Pericardium fibroblast (primary cell): ENCODE measurements around the gene MXRA8. TPM values are rescaled to one million over a fixed set of nuclear protein-coding genes. Genes with fewer than 3 reads are reported as not detected.

Experiments used
- total RNA-seq: library from RNA; depleted of rRNA; stranded (reverse); fragments of >200 nt; gene quantifications from 2 replicates; pipeline ENCODE4 v1.2.3, GENCODE V29; 2015

Gene MXRA8, protein sequence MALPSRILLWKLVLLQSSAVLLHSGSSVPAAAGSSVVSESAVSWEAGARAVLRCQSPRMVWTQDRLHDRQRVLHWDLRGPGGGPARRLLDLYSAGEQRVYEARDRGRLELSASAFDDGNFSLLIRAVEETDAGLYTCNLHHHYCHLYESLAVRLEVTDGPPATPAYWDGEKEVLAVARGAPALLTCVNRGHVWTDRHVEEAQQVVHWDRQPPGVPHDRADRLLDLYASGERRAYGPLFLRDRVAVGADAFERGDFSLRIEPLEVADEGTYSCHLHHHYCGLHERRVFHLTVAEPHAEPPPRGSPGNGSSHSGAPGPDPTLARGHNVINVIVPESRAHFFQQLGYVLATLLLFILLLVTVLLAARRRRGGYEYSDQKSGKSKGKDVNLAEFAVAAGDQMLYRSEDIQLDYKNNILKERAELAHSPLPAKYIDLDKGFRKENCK
- 368 and 672 TPM in 2 replicates for total RNA-seq

DNA sequence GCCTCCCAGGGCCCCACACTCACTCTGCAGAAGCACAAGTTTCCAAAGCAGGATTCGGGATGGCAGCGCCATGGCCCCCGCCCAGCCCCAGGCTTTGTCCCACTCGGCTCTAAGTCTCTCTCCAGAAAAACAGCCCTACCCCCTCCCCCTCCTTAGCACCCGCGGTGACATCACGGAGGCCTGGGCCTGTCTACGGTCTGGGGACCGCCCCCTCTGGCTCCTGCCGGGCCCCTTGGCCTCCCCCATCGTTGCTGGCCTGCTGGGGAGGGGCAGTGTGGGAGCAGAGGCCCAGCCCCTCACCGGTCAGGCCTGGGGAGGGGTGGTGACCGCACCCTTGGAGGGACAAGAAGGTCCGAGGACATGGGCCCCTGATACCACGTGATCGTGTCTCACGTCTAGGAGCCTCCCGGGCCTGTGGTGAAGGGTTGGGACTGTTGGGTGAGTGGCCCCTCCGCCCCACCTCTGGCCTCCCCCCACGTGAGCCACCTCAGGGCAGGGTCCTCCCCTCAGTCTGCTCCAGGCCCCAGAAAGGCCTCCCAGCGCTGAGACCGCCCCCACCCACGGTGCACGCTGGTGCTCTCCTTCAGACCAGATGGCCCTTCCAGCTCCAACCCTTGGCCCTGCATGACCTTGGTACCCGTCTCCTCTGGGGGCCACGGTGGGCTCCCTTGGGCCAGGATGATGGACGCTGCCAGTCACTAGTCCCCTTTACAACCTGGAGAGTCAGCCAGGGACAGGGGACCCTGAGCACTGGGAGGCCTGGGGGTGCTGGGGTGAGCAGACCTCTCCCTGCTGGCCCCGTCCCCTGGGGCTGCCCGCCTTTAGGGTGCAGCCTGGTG lies at the start of gene MXRA8:
MXRA8 (minus strand) TSS at position 123 of the 839 bp plus-strand sequence; CDS start at position 72, 51 bp downstream.

DNA sequence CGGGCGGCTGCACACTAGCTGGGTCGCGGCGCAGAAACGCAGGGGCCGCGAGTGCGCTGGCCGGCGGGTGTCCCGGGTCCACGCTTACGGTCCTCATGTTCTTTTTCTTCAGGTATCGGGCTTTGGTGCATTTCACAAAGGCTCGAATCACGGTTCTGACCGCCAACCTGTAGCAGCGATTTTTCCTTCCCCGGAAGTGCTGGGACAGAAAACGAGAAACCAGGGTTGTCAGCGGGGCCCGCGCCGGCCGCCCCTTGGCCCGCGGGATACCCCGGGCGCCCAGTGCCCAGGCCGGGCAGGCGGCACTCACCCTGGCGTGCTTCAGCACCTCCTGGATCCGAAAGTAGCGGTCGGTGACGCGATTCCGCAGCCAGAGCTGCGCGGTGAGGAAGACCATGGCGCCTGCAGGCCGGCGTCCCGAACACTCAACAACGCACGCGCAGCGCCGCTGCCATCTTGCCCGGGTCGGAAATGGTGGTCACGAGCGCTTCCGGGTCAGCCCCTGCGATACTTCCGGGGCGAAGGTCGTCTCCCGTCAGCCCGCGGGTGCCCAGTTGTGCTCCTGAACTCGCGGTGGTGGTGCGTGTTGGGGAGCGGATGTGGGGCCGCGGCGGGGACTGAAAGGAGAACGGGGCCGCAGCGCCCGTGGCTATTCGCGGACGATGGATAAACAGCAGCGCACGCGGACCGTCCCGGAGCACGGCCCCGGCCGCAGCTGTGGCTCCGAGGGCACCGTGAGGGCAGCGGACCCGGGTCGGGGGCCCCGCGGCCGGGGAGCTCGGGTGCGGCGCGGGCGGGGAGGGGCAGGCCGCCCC lies 48.7 kb upstream of the MXRA8 start, which contains the start of gene MRPL20:
MRPL20 (minus strand) TSS at position 473 of the 815 bp plus-strand sequence; CDS start at position 397, 76 bp downstream.

GRCh38 chr1:1399187-1399871 lies 41.0 kb upstream of the MXRA8 start, which contains the start of gene CCNL2:
CCNL2 (minus strand) TSS chr1:1399335; CDS start chr1:1399306, 29 bp downstream.

GRCh38 chr1:1374929-1375662 lies 16.7 kb upstream of the MXRA8 start, which contains the start of gene AURKAIP1:
AURKAIP1 (minus strand) TSS chr1:1375207; CDS start chr1:1374756, 451 bp downstream.

GRCh38 chr1:1349256-1350012 lies 8.9 kb downstream of the MXRA8 start, which contains the start of gene DVL1:
DVL1 (minus strand) TSS chr1:1349418; CDS start chr1:1349065, 353 bp downstream.

GRCh38 chr1:1331068-1331965 lies 27.0 kb downstream of the MXRA8 start, which contains the start of gene TAS1R3:
TAS1R3 (plus strand) TSS chr1:1331280; CDS start chr1:1331346, 66 bp downstream.

GRCh38 chr1:1324524-1325287 lies 33.6 kb downstream of the MXRA8 start, which contains the start of the genes CPTP and INTS11:
CPTP (plus strand) TSS chr1:1324802; CDS start chr1:1326911, 2,109 bp downstream.
INTS11 (minus strand) TSS chr1:1324660; CDS start chr1:1324608, 52 bp downstream.

DNA sequence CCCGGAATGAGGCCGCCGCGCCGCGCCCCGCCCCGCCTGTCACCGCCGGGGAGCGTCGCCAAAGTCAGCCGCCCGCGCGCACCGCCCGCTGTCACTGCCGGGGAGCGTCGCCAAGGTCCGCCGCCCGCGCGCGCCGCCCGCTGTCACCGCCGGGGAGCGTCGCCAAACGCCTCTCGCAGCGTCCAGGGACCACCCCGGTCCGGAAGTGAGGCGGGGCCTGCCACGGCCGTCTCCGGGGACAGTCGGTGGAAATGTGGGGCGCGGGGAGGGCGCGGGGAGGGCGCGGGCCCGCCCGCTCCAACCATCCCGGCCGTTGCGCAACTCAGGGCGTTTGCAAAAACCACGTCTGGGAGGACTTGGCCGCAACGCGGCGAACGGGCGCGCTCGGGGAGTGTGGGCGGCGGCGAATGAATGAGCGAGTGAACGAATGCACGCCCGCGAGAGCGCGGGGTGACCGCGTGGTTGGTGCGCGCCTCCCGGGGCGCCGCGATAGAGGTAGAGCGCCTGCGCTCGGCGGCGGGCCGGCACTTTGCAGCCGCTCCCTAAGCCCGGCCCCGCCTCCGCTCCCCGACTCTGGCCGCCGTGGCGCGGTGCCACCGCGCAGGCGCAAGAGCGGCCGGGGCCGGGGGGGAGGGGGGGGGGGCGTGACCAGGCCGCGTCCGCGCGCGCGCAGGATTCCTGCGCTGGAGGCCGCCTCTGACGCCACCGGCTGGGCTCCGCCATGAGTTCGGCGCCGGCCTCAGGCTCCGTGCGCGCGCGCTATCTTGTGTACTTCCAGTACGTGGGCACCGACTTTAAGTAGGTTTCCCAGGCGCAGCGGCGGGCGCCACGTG lies 50.2 kb downstream of the MXRA8 start, which contains the start of the genes ACAP3 and PUSL1:
ACAP3 (minus strand) TSS at position 8 of the 833 bp plus-strand sequence. CDS start 115 bp downstream, outside the sequence.
PUSL1 (plus strand) TSS at position 675 of the 833 bp plus-strand sequence; CDS start at position 722, 47 bp downstream.

Other genes starting within 250 kb of the MXRA8 start
- gene C1orf159, start 242.5 kb downstream of the MXRA8 start, total RNA-seq: 6.9 and 13.7 TPM in 2 replicates
- not detected in 2 replicates for gene TTLL10, start 184.7 kb downstream of the MXRA8 start, total RNA-seq
- not detected in 2 replicates for gene TNFRSF18, start 152.0 kb downstream of the MXRA8 start, total RNA-seq
- not detected in 2 replicates for gene TNFRSF4, start 144.4 kb downstream of the MXRA8 start, total RNA-seq
- gene SDF4, start 126.6 kb downstream of the MXRA8 start, total RNA-seq: 162 and 228 TPM in 2 replicates
- 34.2 and 34.5 TPM in 2 replicates for gene B3GALT6, start 126.3 kb downstream of the MXRA8 start, total RNA-seq
- 0.26 and 3.9 TPM in 2 replicates for gene C1QTNF12, start 111.8 kb downstream of the MXRA8 start, total RNA-seq
- gene UBE2J2, start 84.7 kb downstream of the MXRA8 start, total RNA-seq: 25.6 and 36.6 TPM in 2 replicates
- gene SCNN1D, start 78.1 kb downstream of the MXRA8 start, total RNA-seq: 0.82 and 5.0 TPM in 2 replicates
- 28.4 and 41.5 TPM in 2 replicates for gene ACAP3, start 50.6 kb downstream of the MXRA8 start, total RNA-seq
- gene PUSL1, start 50.0 kb downstream of the MXRA8 start, total RNA-seq: 36.8 and 39.9 TPM in 2 replicates
- gene INTS11, start 33.9 kb downstream of the MXRA8 start, total RNA-seq: 66.6 and 67.9 TPM in 2 replicates
- gene CPTP, start 33.8 kb downstream of the MXRA8 start, total RNA-seq: 28.4 and 40.4 TPM in 2 replicates
- gene TAS1R3, start 27.3 kb downstream of the MXRA8 start, total RNA-seq: 0.35 TPM in 1 of 2 replicates, not detected in the other
- gene DVL1, start 9.1 kb downstream of the MXRA8 start, total RNA-seq: 48.9 and 51.7 TPM in 2 replicates
- 101 and 136 TPM in 2 replicates for gene AURKAIP1, start 16.7 kb upstream of the MXRA8 start, total RNA-seq
- gene CCNL2, start 40.8 kb upstream of the MXRA8 start, total RNA-seq: 92.3 and 98.2 TPM in 2 replicates
- 102 and 107 TPM in 2 replicates for gene MRPL20, start 48.7 kb upstream of the MXRA8 start, total RNA-seq
- gene ANKRD65, start 62.7 kb upstream of the MXRA8 start, total RNA-seq: 0.35 and 2.9 TPM in 2 replicates
- 12.3 and 18.0 TPM in 2 replicates for gene VWA1, start 77.1 kb upstream of the MXRA8 start, total RNA-seq
- under 0.01 TPM in 1 of 2 replicates, not detected in the other for gene ATAD3C, start 91.1 kb upstream of the MXRA8 start, total RNA-seq
- gene ATAD3B, start 113.2 kb upstream of the MXRA8 start, total RNA-seq: 8.0 and 27.4 TPM in 2 replicates
- 23.4 and 27.7 TPM in 2 replicates for gene ATAD3A, start 153.6 kb upstream of the MXRA8 start, total RNA-seq
- 4.1 and 6.1 TPM in 2 replicates for gene TMEM240, start 182.1 kb upstream of the MXRA8 start, total RNA-seq
- gene SSU72, start 216.3 kb upstream of the MXRA8 start, total RNA-seq: 134 and 149 TPM in 2 replicates
- 22.8 and 23.8 TPM in 2 replicates for gene FNDC10, start 241.6 kb upstream of the MXRA8 start, total RNA-seq